RWPE2 (cell line): ENCODE data around the gene CES3.

Experiments
- ATAC-seq: fragments of 200-7000 bp; cut with Tn5 transposase; 3 replicates; pipeline ENCODE4 v1.9.1; 2021; ENCODE audit warnings: low read depth
- DNase-seq: peaks from one replicate; pipeline ENCODE4 v3.0.0-alpha.2; 2020; ENCODE audit warnings: low spot score
- H3K27ac ChIP-seq: fragments of 450-650 bp; 2 replicates; pipeline ENCODE4 v1.5.1; 2017; ENCODE audit warnings: mild to moderate bottlenecking; ENCODE audit not compliant: poor library complexity, severe bottlenecking
- H3K27me3 ChIP-seq: fragments of 250-450 bp; sonication (Bioruptor Pico); 2 replicates; pipeline ENCODE4 v1.5.1; 2021; ENCODE audit warnings: mild to moderate bottlenecking, moderate library complexity; ENCODE audit not compliant: insufficient read depth, poor library complexity, severe bottlenecking
- H3K36me3 ChIP-seq: fragments of 250-450 bp; sonication (Bioruptor Pico); 2 replicates; pipeline ENCODE4 v1.5.1; 2020; ENCODE audit warnings: low read depth, mild to moderate bottlenecking, moderate library complexity
- H3K4me1 ChIP-seq: fragments of 250-450 bp; sonication (Bioruptor Pico); 2 replicates; pipeline ENCODE4 v1.5.1; 2021; ENCODE audit warnings: mild to moderate bottlenecking, moderate library complexity; ENCODE audit not compliant: insufficient read depth, poor library complexity, severe bottlenecking
- H3K4me3 ChIP-seq: fragments of 250-450 bp; sonication (Bioruptor Pico); 2 replicates; pipeline ENCODE4 v1.5.1; 2021; ENCODE audit warnings: mild to moderate bottlenecking, moderate library complexity; ENCODE audit not compliant: severe bottlenecking
- H3K9me3 ChIP-seq: fragments of 250-450 bp; sonication (Bioruptor Pico); 2 replicates; pipeline ENCODE4 v1.5.1; 2021; ENCODE audit warnings: mild to moderate bottlenecking, moderate library complexity; ENCODE audit not compliant: severe bottlenecking
- TF ChIP-seq, protein P1 (sequence below): fragments of 450-650 bp; IDR thresholded peaks from one replicate; pipeline ENCODE4 v1.5.1; 2017; ENCODE audit warnings: mild to moderate bottlenecking, moderate library complexity; ENCODE audit not compliant: poor library complexity, severe bottlenecking

CES3 gene

GRCh38 chr16:66935314-66936011, 25.6 kb upstream of the CES3 start, which contains the start of gene CES2:
Gene CES2 (plus strand): TSS chr16:66935516. CDS start chr16:66935636, 120 bp downstream.
- peaks cover 41% of the 10 kb centered on the region for H3K36me3 ChIP-seq
- TF ChIP-seq, protein P1, sequence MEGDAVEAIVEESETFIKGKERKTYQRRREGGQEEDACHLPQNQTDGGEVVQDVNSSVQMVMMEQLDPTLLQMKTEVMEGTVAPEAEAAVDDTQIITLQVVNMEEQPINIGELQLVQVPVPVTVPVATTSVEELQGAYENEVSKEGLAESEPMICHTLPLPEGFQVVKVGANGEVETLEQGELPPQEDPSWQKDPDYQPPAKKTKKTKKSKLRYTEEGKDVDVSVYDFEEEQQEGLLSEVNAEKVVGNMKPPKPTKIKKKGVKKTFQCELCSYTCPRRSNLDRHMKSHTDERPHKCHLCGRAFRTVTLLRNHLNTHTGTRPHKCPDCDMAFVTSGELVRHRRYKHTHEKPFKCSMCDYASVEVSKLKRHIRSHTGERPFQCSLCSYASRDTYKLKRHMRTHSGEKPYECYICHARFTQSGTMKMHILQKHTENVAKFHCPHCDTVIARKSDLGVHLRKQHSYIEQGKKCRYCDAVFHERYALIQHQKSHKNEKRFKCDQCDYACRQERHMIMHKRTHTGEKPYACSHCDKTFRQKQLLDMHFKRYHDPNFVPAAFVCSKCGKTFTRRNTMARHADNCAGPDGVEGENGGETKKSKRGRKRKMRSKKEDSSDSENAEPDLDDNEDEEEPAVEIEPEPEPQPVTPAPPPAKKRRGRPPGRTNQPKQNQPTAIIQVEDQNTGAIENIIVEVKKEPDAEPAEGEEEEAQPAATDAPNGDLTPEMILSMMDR: no peak
- ATAC-seq (peak; percentile 90), DNase-seq (peak; percentile 92)
- no peaks in the 10 kb centered on the region for H3K27me3 ChIP-seq
- H3K9me3 ChIP-seq: no peaks in the 10 kb centered on the region
- peaks cover 9% of the 10 kb centered on the region for H3K4me1 ChIP-seq
- H3K4me3 ChIP-seq: peak within 1 kb of the TSS; percentile 96
- peak within 1 kb of the TSS; percentile 86 for H3K27ac ChIP-seq

- Histone ChIP-seq H3K4me1 (peaks cover 9% of the 10 kb centered on the region), H3K27ac (no peak overlapping the region), H3K27me3 (no peaks in the 10 kb centered on the region), H3K9me3 (no peaks in the 10 kb centered on the region), H3K36me3 (peaks cover 51% of the 10 kb centered on the region), H3K4me3 (peak overlapping the region; percentile 96)
- ATAC-seq: no peak
- no peak for DNase-seq
- TF ChIP-seq, protein P1: no peak
These were observed 24.6 kb upstream of the CES3 start for GRCh38 chr16:66936462-66936861.

DNA sequence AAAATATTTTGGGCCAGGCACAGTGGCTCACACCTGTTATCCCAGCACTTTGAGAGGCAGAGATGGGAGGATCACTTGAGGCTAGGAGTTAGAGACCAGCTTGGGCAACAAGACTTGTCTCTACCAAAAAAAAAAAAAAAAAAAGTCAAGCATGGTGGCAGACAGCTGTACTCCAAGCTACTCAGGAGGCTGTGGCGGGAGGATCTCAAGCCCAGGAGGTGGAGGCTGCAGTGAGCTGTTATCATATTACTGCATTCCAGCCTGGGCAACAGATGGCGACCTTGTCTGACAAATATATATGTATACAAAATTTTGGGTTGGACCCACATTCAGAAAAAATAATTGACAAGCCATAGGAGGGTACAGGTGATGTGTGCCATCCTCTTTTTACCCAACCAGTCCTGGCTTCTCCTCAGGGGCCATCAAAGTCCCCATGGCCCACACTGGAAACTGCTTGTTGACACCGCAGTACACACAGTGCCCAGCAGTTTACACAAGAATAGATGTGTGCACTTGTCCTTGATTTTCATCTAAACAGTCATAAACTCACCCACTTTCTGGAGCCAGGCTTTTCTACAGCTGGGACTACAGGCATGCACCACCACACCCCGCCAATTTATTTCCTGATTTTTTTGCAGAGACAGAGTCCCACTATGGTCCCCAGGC, 24.0 kb upstream of the CES3 start:
- peaks cover 9% of the 10 kb centered on the region for H3K4me1 ChIP-seq
- no peaks in the 10 kb centered on the region for H3K9me3 ChIP-seq
- H3K27ac ChIP-seq: no peak overlapping the region
- TF ChIP-seq, protein P1: no peak
- H3K36me3 ChIP-seq: peaks cover 52% of the 10 kb centered on the region
- ATAC-seq: no peak
- DNase-seq: no peak
- H3K27me3 ChIP-seq: no peaks in the 10 kb centered on the region
- no peak overlapping the region for H3K4me3 ChIP-seq

DNA sequence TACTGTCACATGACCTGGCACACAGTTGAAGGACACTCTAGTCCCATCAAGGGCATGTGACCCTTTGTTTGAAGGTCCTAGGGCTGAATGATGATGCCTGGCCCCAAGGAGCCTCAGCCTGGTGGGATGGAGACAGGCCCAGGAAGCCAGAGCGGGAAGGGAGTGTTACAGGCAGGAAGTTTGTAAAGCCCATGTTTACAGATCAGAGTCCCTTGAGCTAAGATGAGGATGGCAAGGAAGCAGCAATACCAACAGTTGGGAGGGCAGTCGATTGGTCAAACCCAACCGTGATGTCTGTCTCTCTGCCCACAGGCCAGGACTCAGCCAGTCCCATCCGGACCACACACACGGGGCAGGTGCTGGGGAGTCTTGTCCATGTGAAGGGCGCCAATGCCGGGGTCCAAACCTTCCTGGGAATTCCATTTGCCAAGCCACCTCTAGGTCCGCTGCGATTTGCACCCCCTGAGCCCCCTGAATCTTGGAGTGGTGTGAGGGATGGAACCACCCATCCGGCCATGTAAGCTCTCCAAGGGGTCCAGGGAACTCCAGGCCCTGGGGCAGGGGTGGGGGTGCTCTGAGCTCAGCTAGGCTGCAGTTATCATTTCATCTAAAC, 23.2 kb upstream of the CES3 start:
- Histone ChIP-seq H3K27ac (no peak overlapping the region), H3K36me3 (peaks cover 58% of the 10 kb centered on the region), H3K4me1 (peaks cover 9% of the 10 kb centered on the region)

More for the DNA sequence above, 23.2 kb upstream of the CES3 start:
- Histone ChIP-seq H3K27me3 (no peaks in the 10 kb centered on the region), H3K4me3 (no peak overlapping the region), H3K9me3 (no peaks in the 10 kb centered on the region)
- ATAC-seq: no peak
- no peak for DNase-seq
- TF ChIP-seq, protein P1: no peak
